ENCODE measurements around the gene CCR7. TPM values are rescaled to one million over a fixed set of nuclear protein-coding genes. Genes with fewer than 3 reads are reported as not detected.

Gene CCR7
- total RNA-seq, 4 donors from 2014 or later, result 0.37 to 1.9 TPM; not detected in 2

GRCh38 chr17:40600486-40601046 lies 35.3 kb upstream of the CCR7 start:
- no peak for ATAC-seq (ENCODE audit: low FRiP score)
- no peak for TF ChIP-seq CTCF (IDR thresholded peaks at IDR 0.05)

GRCh38 chr17:40599468-40599763 lies 34.1 kb upstream of the CCR7 start:
- ATAC-seq (ENCODE audit: low FRiP score) (no peak), DNase-seq (ENCODE audit: low spot score) (no peak)
- no peak for TF ChIP-seq CTCF (IDR thresholded peaks at IDR 0.05)

More at GRCh38 chr17:40600486-40601046, 35.3 kb upstream of the CCR7 start:
- DNase-seq (ENCODE audit: low spot score), result no peak

- DNase-seq (ENCODE audit: low spot score) (no peak), ATAC-seq (ENCODE audit: low FRiP score) (peak; percentile 59)
Measured at GRCh38 chr17:40598619-40599467, 33.6 kb upstream of the CCR7 start.

GRCh38 chr17:40598301-40598618 lies 33.0 kb upstream of the CCR7 start:
- ATAC-seq (ENCODE audit: low FRiP score), result no peak

More at GRCh38 chr17:40598619-40599467, 33.6 kb upstream of the CCR7 start:
- TF ChIP-seq CTCF (IDR thresholded peaks at IDR 0.05), result no peak

GRCh38 chr17:40597556-40598300 lies 32.5 kb upstream of the CCR7 start:
- ATAC-seq (ENCODE audit: low FRiP score), result no peak
- no peak for DNase-seq (ENCODE audit: low spot score)
- TF ChIP-seq CTCF (IDR thresholded peaks at IDR 0.05), result no peak

More at GRCh38 chr17:40598301-40598618, 33.0 kb upstream of the CCR7 start:
- no peak for TF ChIP-seq CTCF (IDR thresholded peaks at IDR 0.05)
- DNase-seq (ENCODE audit: low spot score), result no peak

- no peak for TF ChIP-seq CTCF (IDR thresholded peaks at IDR 0.05)
- DNase-seq (ENCODE audit: low spot score) (no peak), ATAC-seq (ENCODE audit: low FRiP score) (no peak)
Measured at GRCh38 chr17:40597156-40597555, 31.9 kb upstream of the CCR7 start.
